ENCODE measurements around the gene MOSPD3.

MOSPD3 gene

DNA sequence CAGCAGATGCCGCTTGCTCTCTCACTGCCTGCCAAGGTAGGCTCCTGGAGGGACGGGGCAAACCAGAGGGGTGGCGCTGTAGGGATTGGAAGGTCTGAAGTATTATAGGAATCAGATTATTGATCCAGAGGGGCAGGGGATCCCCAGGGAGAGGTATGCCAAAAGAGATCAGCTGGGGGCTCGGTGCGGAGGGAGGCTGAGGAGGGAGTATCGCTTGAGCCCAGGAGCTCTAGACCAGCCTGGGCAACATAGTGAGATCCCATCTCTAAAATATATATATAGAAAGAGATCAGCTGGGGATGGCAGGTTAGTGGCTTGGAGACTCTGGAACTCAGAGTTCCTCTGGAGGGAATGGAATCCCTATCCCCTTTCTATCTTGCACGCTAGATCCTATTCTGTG, 17.2 kb upstream of the MOSPD3 start:
- no peak for DNase-seq (ENCODE audit: low spot score)

DNA sequence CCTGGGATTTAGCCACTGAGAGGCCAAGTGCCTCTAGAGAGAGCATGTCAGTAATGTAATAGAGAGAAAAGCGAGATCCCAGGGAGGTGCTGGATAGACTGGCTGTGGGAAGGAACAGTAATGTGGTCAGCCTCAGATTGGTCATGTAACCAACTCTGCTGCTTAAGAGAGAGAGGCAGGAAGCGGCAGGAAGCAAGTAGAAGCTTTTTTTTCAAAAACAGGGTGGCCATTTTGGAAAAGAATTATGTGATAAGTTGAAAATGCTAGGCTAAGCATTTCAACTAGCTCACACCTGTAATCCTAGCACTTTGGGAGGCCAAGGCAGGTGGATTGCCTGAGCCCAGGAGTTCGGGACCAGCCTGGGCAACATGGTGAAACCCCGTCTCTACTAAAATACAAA, 13.9 kb upstream of the MOSPD3 start:
- peak; percentile 13 for DNase-seq (ENCODE audit: low spot score)

DNA sequence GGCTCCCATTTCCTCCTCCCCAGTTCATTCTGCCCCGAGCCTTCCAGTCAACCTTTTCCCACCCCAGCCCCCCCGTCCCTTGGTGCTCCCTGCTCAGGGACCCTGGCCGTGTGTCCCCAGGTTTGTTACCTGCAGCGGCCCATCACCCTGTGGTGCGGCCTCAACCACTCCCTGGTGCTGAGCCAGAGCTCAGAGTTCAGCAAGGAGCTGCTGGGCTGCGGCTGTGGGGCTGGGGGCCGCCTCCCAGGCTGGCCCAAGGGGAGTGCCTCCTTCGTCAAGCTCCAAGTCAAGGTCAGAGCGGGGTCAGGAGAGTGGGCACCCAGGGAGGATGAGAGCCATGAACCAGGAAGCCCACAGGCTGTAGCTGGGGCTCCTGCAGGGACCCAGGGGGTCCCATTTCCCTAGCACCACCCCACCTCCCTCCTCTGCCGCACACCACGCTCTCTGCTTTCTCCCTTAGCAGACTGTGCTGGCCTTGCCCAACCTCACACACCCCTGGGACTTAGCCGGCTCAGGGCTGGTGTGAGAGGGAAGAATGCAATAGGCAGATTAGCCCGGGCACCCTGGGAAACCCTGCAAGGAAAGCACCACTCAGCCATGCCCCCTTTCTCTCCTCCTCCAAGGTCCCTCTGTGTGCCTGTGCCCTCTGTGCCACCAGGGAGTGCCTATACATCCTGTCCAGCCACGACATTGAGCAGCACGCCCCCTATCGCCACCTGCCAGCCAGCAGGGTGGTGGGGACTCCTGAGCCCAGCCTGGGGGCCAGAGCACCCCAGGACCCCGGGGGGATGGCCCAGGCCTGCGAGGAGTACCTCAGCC, 12.2 kb upstream of the MOSPD3 start:
- DNase-seq (ENCODE audit: low spot score): no peak

DNA sequence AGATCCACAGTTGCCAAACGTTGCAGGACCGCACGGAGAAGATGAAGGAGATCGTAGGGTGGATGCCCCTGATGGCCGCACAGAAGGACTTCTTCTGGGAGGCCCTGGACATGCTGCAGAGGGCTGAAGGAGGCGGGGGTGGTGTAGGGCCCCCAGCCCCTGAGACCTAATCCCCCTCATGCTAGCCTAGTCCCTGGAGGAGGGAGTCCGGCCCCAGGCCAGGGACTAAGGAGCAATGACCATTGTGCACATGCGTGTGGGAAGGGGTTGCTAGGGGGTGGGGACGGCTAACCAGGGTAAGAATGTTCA, 11.7 kb upstream of the MOSPD3 start:
- DNase-seq (ENCODE audit: low spot score): no peak

DNA sequence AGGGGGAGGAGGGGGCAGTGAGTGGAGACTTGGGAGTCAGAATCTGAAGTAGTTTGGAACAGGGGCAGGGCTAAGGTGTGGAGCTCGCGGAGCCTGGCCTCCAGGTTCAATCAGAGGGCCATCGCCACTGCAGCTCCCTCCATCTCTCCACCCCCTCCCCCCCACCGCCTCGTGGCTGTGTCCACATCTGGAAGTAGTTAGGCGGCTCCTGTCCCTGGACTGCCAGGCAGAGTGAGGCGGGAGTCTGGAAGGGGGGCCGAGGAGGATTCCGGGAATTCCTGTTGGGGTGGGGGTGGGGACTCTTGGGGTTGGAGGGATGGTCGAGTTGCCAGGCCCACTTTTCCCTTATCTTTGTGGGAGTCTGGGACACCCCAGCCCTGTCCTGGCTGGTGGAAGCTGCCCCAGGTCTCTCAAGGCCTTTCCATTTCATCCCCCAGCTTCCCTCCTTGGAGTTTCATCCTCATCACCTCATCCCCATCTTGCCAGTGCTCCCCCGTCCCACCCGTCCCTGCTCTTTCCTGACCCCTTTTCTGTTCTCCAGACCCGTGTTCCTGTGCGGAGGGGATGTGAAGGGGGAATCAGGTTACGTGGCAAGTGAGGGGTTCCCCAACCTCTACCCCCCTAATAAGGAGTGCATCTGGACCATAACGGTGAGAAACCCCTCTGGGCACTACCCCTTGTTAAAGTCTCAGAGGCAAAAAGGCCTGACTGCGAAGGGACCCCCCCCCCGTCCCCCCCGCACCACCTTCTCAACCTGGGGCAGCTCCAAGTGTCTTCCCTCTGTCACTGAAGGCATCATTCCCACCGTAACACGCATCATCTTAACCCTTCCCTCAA, 9.2 kb upstream of the MOSPD3 start:
- no peak for DNase-seq (ENCODE audit: low spot score)

DNA sequence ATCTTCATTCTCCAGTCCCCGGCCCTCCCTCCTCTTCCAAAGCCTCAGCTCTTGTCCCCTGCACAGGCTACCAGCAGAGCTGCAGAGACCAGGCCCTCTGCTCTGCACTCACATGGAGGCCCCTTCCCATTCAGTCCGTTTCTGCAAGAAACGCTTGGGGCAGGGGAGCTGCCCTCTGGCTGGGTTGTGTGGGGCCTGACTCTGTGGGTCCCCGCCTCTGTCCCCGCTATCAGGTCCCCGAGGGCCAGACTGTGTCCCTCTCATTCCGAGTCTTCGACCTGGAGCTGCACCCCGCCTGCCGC, 8.7 kb upstream of the MOSPD3 start:
- DNase-seq (ENCODE audit: low spot score): no peak

DNA sequence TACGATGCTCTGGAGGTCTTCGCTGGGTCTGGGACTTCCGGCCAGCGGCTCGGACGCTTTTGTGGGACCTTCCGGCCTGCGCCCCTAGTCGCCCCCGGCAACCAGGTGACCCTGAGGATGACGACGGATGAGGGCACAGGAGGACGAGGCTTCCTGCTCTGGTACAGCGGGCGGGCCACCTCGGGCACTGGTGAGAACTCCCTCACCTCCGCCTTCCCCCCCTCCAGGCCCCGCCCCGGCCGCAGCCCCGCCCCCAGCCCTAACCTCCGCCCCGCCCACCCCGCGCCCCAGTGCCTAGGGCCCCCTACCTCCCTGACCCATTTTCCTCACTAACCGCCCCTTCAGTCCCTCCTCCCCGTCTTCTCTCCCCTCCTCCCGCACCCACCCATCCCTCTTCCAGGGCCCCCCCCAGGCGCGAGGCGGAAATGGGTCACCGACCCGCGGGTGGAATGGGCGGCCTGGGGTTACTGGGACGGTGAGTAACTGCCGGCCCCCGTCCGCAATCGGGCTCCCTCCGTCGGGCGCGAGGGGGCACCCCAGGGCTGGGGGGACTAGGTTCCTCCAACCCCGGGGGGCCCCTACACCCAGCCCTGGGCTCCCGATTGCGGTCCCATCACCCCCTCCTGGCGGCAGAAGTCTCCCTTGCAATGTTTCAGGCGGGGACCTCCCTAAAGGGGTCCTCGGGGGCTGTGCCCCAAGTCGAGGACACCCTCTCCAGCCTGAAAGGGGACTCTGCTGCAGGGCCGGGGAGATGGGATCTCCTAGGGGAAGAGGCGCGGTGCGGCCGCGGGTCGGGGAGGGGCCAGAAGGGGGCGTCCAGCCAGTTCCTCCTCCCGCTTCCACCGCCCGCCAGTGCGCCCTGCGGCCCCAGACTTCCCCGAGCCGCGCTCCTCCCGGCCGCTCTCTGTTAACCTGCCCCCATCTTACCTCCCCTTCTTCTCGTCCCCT, 8.0 kb upstream of the MOSPD3 start:
- DNase-seq (ENCODE audit: low spot score): peak; percentile 67

DNA sequence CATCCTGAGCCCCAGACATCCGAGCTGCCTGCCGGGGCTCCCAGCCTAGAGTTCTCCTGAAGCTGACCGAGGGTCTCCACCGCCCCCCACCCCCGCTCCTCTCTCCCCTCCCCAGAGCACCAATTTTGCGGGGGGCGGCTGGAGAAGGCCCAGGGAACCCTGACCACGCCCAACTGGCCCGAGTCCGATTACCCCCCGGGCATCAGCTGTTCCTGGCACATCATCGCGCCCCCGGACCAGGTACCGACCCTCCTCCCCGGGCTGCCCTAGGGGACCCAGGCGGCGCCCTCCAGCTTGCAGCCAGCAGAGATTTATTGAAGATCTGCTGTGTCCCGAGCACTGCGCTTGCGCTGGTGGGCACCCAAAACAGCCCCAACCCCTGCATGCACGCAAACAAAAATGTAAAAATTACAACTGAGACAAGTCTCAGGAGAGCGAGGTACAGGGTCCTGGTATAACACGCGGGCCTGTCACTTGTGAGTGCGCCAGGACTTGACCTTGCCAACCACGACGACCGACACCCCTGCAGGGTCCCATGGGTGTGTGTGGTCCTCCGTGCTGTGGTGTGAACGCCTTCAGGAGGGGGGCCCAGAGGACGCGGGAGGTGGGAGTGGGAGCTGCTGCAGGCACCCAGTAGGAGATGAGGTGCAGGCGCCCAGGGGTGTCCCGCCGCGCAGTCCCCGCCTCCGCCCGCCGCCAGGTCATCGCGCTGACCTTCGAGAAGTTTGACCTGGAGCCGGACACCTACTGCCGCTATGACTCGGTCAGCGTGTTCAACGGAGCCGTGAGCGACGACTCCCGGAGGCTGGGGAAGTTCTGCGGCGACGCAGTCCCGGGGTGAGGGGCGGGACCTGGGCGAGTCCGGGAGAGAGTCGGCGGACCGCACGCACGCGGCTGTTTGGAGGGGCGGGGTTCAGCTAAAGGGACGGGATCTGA, 7.1 kb upstream of the MOSPD3 start:
- peak; percentile 49 for DNase-seq (ENCODE audit: low spot score)

DNA sequence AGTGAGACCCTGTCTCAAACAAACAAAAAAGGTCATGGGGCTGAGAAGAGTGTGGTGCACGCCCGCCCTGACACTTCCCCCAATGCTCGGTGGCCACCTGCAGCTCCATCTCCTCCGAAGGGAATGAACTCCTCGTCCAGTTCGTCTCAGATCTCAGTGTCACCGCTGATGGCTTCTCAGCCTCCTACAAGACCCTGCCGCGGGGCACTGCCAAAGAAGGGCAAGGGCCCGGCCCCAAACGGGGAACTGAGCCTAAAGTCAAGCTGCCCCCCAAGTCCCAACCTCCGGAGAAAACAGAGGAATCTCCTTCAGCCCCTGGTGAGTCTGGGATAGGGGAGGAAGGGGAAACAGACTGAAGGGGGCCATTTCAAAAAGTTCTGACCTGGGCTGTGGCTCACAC, 6.0 kb upstream of the MOSPD3 start:
- no peak for DNase-seq (ENCODE audit: low spot score)

DNA sequence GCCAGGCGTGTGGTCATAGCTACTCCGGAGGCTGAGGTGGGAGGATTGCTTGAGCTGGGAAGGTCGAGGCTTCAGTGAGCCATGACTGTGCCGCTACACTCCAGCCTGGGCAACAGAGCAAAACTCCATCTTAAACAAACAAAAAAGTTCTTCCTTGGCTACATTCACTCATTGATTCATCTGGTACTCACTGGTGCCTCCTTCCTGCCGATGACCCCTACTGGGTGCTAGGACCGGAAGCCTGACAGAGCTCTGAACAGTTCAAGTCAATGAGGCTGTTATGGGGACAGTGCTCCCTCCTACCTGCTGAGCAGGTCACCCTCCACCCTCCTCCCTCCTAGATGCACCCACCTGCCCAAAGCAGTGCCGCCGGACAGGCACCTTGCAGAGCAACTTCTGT, 5.2 kb upstream of the MOSPD3 start:
- DNase-seq (ENCODE audit: low spot score): peak; percentile 66

DNA sequence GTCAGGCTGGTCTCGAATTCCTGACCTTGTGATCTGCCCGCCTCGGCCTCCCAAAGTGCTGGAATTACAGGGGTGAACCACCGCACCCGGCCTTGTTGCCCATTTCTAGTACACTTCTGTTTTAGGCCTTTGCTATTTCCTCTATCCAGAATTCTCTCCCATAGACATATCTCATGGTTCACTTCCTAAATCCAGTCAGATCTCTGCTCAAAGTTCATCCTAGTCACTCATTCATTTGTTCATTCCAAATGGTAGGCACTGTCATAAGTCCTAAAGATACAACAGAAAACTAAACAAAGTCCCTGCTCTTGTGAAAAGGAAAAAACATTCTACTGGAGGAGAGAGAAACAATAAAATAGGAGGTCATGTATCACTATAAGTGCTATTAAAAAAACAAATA, 2.4 kb upstream of the MOSPD3 start:
- no peak for DNase-seq (ENCODE audit: low spot score)

DNA sequence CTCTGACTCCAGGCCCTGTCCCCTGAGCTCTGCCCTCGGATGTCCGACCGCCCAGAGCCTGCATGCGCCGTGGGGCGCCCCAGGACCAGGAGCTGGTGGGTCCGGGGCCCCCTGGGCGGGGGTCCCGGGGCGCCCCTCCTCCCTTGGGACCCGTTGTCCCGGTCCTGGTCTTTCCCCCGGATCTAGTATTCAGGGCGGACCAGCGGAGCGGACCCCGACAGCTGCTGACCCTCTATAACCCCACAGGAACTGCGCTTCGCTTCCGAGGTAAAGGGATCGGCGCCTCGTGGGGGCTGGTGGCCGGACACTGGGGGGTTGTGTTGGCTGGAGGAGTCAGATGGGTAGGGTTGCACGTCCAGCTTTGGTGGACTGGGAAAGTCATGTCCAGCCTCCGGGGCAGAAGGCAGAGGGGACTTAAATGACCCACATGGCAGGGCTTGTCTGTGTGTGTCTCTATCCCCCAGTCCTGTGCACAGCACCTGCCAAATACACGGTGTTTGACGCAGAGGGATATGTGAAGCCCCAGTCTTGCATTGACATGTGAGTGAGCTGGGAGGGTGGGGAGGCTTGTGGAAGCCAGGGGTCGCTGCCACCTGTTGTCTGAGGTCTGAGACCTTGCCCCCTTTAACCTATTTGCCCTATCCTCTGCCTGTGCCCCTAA, 520 bp downstream of the MOSPD3 start:
- no peak for DNase-seq (ENCODE audit: low spot score)

DNA sequence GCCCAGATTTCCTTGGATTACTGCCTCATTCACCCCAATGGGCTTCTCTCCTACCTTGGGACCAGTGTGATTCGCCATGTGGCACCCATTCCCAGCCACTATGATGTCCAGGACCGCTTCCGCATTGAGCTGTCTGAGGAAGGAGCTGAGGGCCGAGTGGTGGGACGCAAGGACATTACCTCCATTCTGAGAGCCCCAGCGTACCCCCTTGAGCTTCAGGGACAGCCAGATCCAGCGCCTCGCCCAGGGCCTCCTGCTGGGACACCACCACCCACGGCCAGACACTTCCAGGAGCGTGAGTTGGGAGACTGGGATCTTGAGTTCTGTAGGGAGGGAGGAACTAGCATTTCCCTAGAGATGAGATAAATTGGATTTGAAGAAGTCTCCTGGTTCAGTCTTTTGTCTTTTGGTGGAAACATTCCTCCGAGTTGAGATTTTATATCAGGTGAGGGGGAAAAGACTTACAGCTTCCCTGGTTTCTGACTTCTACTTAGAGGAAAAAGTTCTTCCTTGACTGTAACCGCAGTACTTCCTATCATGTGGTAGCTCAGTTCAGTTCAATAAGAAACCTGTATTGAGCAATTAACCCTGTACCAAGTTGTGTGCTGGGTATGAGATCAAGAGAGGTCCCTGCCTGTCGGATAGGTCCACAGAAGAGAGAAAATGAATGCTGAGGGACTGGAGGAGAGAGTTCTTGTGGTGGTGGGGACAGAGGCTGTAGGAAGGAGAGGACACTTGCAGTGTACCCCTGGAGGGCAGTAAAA, 1.3 kb downstream of the MOSPD3 start:
- no peak for DNase-seq (ENCODE audit: low spot score)

DNA sequence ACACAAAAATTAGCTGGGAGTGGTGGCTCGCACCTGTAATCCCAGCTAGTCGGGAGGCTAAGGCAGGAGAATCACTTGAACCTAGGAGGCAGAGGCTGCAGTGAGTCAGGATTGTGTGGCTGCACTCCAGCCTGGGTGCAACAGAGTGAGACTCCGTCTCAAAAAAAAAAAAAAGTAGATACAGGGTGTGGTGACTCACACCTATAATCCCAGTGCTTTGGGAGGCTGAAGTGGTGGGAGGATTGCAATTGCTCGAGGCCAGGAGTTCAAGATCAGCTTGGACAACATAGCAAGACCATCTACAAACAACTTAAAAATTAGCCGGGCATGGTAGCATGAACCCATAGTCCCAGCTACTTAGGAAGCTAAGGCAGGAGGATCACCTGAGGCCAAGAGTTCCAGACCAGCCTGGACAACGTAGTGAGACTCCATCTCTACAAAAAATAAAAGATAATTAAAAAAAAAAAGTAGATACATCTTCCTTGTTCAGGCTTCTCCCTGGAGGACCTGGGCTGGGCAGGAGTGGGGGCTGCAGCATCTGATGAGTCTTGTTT, 2.0 kb downstream of the MOSPD3 start:
- DNase-seq (ENCODE audit: low spot score): peak; percentile 34

DNA sequence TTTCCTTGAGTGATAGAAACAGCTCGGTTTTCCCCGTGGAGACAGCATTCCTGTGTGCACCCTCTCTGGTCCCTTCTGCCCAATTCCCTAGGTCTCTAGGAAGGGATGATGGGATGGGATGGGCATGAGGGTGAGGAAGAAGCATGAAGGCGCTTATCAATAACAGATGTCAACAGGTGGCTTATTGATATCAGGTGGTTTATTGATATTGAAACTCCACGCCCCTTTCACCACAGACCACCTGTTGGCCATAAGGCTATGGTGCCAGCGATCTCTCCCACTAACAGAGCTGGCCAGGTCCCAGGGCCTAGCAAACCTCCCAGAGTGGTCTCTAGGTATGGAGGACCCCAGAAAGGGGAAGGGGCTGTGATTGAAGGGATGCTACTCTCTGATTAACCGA, 7.9 kb downstream of the MOSPD3 start:
- no peak for DNase-seq (ENCODE audit: low spot score)

DNA sequence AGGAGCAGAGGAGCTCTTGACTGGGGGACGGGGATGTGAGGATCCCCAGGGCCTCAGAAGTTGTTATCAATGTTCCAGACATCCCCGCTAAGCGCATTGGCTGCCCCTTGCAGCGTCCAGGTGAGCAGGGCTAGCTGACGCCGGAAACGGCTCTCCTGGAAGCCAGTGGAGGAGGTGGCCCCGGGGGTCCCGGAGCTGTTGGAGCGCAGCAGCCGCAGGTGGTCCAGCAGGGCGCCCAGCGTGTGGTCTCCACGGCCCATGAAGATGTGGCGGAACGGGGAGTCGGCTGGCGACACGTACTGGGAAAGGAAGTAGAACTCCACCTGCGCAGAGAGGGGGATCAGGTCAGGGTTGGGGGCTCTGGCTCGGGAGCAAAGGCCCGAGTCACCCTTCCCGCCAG, 8.5 kb downstream of the MOSPD3 start:
- DNase-seq (ENCODE audit: low spot score): no peak

DNA sequence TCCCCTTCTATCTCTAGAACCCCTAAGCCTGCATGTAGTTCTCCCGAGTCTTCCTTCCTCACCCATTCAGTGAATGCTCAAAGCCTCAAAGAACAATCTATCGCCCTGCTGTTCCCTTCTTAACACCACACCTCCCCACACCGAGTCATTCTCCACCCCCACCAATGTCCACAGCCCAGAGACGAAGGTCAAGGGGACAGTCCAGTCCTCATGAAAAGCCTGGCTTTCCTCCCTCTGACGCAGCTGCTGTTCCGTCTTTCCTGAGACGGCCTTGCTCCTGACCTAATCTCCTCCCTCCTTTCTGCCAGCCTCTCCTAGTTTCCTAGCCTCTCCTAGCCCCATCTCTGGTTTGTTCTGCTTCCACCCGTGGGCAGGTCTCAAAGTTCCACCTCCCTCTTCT, 9.2 kb downstream of the MOSPD3 start:
- DNase-seq (ENCODE audit: low spot score): no peak

DNA sequence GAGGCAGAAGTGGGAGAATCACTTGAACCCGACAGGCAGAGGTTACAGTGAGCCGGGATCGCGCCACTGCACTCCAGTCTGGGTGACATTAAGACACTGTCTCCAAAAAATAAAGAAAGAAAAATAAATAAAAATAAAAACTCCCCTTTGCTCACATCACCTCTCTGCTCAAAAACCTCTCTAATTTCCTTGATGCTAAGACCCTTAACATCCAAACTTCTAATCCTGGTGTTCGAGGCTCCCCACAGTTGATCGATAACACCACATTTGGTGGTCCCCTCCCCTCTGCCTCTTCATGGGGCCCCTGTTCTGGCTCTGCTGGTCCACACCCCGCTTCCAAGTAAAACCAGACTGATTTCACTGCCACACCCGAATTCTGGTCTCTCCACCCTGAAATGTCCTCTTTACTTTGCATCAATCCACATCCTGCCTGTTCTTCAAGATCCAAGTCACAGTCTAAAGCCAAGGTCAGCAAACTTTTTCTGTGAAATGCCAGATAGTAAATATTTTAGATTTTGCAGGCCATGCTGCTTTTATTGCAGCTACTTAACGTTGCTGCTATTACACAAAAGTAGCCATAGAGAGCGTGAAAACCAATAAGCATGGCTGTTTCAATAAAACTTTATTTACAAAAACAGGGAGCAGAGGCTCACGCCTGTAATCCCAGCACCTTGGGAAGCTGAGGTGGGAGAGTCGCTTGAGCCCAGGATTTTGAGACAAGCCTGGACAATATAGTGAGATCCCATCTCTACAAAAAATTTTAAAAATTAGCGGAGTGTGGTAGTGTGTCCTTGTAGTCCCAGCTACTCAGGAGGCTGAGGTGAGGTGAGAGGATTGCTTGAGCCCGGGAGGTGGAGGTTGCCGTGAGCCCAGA, 11.8 kb downstream of the MOSPD3 start:
- no peak for DNase-seq (ENCODE audit: low spot score)

DNA sequence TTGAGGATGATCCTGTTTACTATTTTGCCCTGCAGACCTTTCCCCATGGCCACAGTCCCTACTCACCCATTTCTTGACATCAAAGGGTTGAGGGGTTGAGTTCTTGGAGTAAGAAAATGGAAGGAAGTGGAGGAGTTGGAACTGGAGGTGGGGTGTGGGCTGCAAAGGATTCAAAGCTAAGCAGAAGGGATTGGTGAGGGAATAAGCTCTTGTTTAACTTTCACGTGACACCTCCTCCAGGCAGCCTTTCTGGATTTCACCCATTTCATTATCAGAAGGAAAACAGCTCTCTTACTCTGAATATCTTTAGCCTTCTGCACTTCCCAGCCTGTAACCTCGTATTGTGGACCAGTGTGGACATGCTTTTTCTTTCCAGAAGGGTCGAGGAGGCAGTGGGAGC, 13.7 kb downstream of the MOSPD3 start:
- no peak for DNase-seq (ENCODE audit: low spot score)

All from kidney tubule cell (primary cell).